Activated T-cell treated with anti-CD3 and anti-CD28 coated beads for 48 hours (primary cell): ENCODE results near the gene QKI.
"Not testable (repeated sequence)": the region's sequence is repeated elsewhere in the genome, so short reads cannot be mapped to it uniquely, and the experiment has no call there.

ENCODE experiments used
- DNase-seq: peaks from one replicate; pipeline ENCODE4 v3.0.0-alpha.2; 2020; ENCODE audit warnings: low read depth

The QKI gene

GRCh38 chr6:163439997-163440396 is 25.5 kb downstream of the QKI start:
- DNase-seq: no peak

DNA sequence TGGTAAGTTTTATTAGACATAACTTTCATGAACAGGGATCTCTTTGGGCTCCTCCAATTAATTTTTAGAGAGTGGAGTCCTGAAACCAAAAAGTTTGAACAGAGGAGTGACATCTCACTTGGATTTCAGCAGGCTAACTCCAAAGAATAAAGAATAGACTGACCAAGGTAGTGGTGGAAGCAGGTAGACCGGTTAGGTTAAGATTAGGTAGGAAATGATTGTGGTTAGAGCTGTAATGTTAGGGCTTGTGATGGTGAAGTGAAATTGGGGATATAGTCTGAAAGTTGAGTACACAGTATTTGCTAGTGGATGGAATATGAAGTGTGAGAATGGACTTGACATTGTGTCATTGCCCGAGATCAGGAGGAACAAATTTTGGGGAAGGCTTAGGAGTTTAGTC is 27.8 kb downstream of the QKI start:
- DNase-seq: no peak

- no peak for DNase-seq
Observed at GRCh38 chr6:163444077-163444476, 29.6 kb downstream of the QKI start.

DNA sequence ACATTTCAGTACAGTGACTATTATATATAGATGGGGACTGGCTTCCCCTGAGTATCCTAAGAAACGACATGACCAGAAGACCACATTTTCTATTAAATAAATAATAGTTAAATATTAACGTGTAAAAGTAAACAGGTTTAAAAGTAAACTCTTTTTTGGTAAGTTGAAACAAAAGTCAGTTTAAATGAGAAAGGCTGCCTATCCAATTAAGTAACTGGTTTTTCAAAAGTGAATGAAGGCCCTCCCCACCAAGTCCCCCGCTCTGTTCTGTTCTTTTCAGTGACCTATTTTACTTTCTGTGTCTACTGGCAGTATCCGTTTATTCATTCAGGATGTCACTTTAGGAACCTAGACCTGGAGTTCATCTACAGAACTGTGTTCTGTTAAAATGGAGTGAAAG is 32.0 kb downstream of the QKI start:
- DNase-seq: no peak

DNA sequence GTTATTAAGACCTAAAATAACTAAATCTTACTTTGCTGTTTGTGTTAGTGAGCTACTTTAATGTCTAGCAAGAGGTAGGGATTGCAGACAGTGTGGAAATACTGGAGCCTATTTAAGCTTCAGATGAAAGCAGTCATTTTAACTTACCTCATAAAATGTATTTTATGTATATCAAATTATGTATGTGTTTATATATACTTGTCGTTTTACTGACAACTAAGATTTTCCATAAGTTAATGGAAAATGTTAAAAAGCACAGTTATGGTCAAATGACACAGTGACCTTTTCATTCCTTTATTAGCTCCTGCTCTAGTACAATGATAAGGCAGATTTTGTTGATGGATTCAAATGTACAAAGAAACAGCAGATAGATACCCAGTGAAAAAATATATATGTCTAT is 34.6 kb downstream of the QKI start:
- no peak for DNase-seq

DNA sequence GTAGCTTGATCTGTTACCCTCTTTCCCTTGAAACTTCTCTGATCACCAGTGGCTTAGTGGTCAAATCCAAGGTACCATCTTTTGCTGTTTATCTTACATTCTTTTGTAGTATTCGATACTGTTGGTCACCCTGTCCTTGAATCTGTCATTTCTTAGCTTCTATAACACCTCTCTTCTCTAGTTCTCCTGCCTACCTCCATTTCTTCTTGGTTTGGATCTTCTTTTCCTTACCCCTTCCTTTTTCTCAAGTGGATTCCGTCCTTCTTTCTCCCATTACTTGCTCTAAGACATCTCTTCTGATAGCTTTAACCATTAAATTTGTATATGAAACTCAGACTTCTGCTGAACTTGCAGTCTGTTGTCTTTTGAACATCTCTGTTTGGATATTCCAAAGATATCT is 39.9 kb downstream of the QKI start:
- DNase-seq: no peak

DNA sequence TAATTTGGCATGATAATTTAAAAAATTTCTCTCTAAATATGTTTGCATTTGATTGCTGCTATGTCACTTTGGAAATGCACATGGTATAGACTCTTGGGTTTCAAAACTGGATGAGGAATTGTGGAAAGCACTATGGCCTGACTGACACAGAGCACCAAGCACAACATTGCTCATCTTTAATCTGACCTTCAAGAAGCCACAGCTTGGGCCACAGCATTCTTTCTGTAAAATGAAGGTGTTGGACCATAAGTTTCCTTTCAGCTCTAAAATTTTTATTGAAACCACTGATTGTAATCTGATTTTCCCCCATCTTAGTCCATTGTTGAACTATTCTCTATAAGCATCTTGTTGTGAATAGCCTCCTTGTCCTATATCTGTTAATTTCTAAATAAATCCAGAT is 41.0 kb downstream of the QKI start:
- no peak for DNase-seq

GRCh38 chr6:163457637-163458561 is 43.4 kb downstream of the QKI start:
- no peak for DNase-seq

- no peak for DNase-seq
Observed at GRCh38 chr6:163459007-163459406, 44.5 kb downstream of the QKI start.

GRCh38 chr6:163459536-163459935 is 45.0 kb downstream of the QKI start:
- DNase-seq: no peak

GRCh38 chr6:163460307-163460782 is 45.8 kb downstream of the QKI start:
- DNase-seq: no peak

DNA sequence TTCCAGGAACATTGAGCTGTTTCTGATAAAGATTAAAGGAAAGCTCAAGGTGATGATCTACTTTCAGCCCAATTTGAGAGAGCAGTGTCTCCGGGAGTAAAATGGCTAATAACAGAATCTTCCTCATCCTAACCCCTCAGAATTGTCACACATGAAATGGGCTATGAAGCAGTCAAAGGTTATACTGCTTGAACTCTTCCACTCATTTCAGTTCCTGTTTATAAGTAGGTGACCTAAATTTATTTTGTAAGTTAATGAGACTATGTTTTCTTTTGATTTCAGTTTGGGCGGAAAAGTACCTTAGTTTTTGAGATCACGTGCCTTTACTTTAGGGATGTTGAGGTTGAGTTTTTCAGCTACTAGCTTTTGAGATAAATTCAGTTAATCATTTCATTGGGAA is 47.2 kb downstream of the QKI start:
- DNase-seq: no peak

DNA sequence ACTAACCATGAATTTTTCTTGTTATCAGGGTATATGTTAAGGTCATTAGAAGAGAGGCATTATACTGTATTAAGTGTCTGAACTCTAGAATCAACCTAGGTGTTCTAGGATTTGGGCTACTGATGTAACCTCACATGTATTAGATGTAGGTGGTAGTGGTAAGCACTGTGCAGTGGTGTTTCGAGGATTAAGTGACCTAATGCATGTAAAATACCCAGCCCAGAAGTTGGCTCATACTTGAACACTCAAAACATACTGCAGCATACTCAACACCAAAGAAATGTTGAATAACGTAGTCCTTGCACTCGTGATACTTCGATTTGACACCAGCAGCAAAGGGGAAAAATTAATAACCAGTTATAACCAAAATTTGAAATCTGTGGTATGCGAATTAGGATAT is 48.7 kb downstream of the QKI start:
- DNase-seq: no peak

DNA sequence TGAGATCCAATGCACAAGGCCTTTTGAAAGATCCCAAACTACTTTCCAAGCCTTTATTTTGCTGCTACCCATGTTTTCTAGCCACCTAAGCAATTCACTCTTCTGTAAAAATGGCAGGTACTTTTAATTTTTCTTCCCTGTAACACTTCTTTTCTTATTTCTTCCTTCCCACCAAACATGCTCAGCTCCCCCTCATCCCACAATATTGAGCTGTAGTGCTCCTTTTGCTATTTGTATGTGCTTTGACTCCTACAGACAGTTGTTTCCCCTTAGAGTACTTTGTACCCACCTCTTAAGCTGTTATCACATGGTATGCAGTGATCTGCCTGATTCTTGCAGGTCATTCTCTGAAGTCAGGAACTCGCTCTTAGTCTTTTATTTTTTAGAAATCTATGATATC is 49.3 kb downstream of the QKI start:
- no peak for DNase-seq

DNA sequence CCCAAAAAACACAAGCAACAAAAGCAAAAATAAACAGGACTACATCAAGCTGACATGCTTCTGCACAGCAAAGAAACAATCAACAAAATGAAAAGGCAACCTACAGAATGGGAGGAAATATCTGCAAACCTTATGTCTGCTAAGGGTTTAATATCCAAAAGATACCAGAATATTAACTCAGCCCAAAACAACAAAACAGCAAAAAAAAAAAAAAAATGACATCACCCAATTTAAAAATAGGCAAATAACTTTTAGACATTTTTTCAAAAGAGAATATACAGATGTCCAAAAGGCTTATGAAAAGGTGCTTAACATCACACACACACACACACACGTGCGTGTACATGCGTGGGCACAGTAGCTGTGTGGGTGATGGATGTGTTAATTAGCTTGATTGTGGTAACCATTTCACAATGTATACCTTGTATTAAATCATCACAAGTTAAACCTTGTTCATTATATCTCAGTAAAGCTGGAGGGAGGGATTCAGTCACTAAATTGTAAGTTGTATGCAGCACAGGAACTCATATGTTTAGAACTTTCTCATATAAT is 52.4 kb downstream of the QKI start:
- no peak for DNase-seq

DNA sequence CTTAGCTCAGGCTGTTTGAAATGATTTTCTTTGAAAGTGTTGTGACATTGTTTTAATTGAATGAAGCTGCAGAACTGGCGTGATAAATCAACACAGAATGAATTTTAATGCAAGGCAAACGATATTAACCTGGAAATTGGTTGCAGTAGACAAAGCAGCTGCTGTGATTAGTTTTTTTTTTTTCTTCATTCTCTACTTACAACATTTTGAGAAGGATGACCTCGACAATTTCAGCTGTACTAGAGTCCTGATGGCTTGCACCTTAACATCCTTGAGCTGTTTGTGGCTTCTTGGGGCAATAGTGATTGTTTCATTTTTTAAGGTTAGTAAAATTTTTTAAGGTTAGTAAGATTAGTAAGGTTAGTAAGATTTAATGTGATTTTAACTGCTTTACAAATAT is 54.2 kb downstream of the QKI start:
- no peak for DNase-seq

GRCh38 chr6:163469459-163469985 is 55.0 kb downstream of the QKI start:
- DNase-seq: no peak

GRCh38 chr6:163470611-163471010 is 56.1 kb downstream of the QKI start:
- DNase-seq: no peak

DNA sequence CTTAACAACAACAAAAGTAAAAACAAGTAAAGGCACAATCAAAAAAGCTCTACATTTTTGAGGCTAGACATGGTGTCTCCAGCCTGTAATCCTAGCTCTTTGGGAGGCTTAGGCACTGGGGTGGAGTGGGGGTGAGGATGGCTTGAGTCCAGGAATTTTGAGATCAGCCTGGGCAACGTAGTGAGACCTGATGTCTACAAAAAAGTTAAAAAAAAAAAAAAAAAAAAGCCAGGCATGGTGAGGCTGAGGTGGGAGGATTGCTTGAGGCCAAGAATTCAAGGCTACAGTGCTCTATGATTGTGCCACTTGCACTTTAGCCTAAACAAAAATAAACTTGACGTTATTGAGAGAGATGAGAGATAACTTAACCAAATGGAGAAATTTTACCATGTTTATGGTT is 60.1 kb downstream of the QKI start:
- no peak for DNase-seq

DNA sequence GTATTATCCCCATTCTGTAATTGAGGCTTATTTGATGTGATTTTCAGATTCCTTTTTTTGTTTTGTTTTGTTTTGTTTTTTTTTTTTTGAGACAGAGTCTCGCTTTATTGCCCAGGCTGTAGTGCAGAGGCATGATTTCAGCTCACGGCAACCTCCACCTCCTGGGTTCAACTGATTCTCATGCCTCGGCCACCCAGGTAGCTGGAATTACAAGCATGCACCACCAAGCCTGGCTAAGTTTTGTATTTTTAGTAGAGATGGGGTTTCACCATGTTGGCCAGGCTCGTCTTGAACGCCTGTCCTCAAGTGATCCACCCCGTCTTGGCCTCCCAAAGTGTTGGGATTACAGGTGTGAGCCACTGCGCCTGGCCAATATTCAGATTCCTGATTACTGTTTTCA is 62.4 kb downstream of the QKI start:
- not testable (repeated sequence) for DNase-seq

GRCh38 chr6:163483107-163483506 is 68.6 kb downstream of the QKI start:
- DNase-seq: no peak

GRCh38 chr6:163485388-163485851 is 70.9 kb downstream of the QKI start:
- DNase-seq: no peak

GRCh38 chr6:163486821-163487220 is 72.3 kb downstream of the QKI start:
- no peak for DNase-seq
